IMR-90 (cell line): ENCODE results near the gene NUDT8. TPM values are rescaled to one million over a fixed set of nuclear protein-coding genes. Genes with fewer than 3 reads are reported as not detected.

Experiments used
- ATAC-seq: fragments of 200-7000 bp; cut with Tn5 transposase; 2 replicates; pipeline ENCODE4 v1.9.1; 2020; ENCODE audit warnings: low read depth, mild to moderate bottlenecking, moderate library complexity
- BruUV-seq: library from RNA; stranded (reverse); fragments of 400-500 nt; replicated peaks from 2 replicates; lab custom pipeline; 2021; lab: Mats Ljungman, UMichigan
- CTCF ChIA-PET: fragments of 300-600 bp; formaldehyde crosslinking; extraction: SDS; loops from one replicate; lab custom pipeline; 2021; ENCODE audit warnings: antibody characterized with exemption; lab: Yijun Ruan, JAX
- POLR2A ChIA-PET: fragments of 300-600 bp; sonication (Branson Sonifier 250); formaldehyde crosslinking; loops from one replicate; lab custom pipeline; 2022; ENCODE audit warnings: antibody characterized with exemption; ENCODE audit not compliant: unreplicated experiment; lab: Charles Lee
- DNase-seq: peaks from one replicate; pipeline ENCODE4 v3.0.0; 2013
- H2AFZ ChIP-seq: replicated peaks from 2 replicates; pipeline ENCODE3; 2013; ENCODE audit warnings: low read length, mild to moderate bottlenecking; ENCODE audit not compliant: poor library complexity
- H2AK5ac ChIP-seq: 2 replicates; pipeline ENCODE4 v1.6.1; 2013; ENCODE audit warnings: low read depth, low read length, inconsistent platforms
- H2AK9ac ChIP-seq: replicated peaks from 2 replicates; pipeline ENCODE3; 2013; ENCODE audit warnings: mild to moderate bottlenecking, low read depth, low read length, moderate library complexity; ENCODE audit not compliant: poor library complexity
- H2BK120ac ChIP-seq: 2 replicates; pipeline ENCODE4 v1.6.1; 2013; ENCODE audit warnings: low read depth, low read length, inconsistent platforms
- H2BK15ac ChIP-seq: 3 replicates; pipeline ENCODE4 v1.6.1; 2013; ENCODE audit warnings: low read depth, low read length, inconsistent platforms
- H2BK20ac ChIP-seq: 2 replicates; pipeline ENCODE4 v1.6.1; 2013; ENCODE audit warnings: low read depth, mild to moderate bottlenecking, inconsistent platforms, low read length, moderate library complexity
- H2BK5ac ChIP-seq: 2 replicates; pipeline ENCODE4 v1.6.1; 2013; ENCODE audit warnings: mild to moderate bottlenecking, low read depth, low read length, inconsistent platforms; ENCODE audit not compliant: poor library complexity, severe bottlenecking
- H3K14ac ChIP-seq: replicated peaks from 2 replicates; pipeline ENCODE4 v1.6.1; 2013; ENCODE audit warnings: low read depth, low read length, inconsistent platforms
- H3K18ac ChIP-seq: 2 replicates; pipeline ENCODE4 v1.6.1; 2013; ENCODE audit warnings: low read depth, low read length, control low read depth
- H3K23ac ChIP-seq: 2 replicates; pipeline ENCODE4 v1.6.1; 2013; ENCODE audit warnings: low read depth, low read length, inconsistent platforms
- H3K27ac ChIP-seq: 2 replicates; pipeline ENCODE4 v1.5.1; 2013; ENCODE audit warnings: mild to moderate bottlenecking, control low read depth, low read length; ENCODE audit not compliant: insufficient read depth
- H3K27me3 ChIP-seq: 2 replicates; pipeline ENCODE4 v1.6.1; 2013; ENCODE audit warnings: low read length; ENCODE audit not compliant: control insufficient read depth, insufficient read depth
- H3K36me3 ChIP-seq: 2 replicates; pipeline ENCODE4 v1.6.1; 2013; ENCODE audit warnings: low read length, mixed read lengths; ENCODE audit not compliant: control insufficient read depth, insufficient read depth
- H3K4ac ChIP-seq: 2 replicates; pipeline ENCODE4 v1.6.1; 2013; ENCODE audit warnings: low read depth, low read length, inconsistent platforms
- H3K4me1 ChIP-seq: 2 replicates; pipeline ENCODE4 v1.6.1; 2013; ENCODE audit warnings: low read length, mixed read lengths; ENCODE audit not compliant: control insufficient read depth, insufficient read depth
- H3K4me2 ChIP-seq: 2 replicates; pipeline ENCODE4 v1.6.1; 2013; ENCODE audit warnings: low read depth, mild to moderate bottlenecking, control low read depth, low read length, moderate library complexity
- H3K4me3 ChIP-seq: 2 replicates; pipeline ENCODE4 v1.5.1; 2013; ENCODE audit warnings: low read depth, mild to moderate bottlenecking, control low read depth, low read length, moderate library complexity; ENCODE audit not compliant: insufficient read depth
- H3K56ac ChIP-seq: 2 replicates; pipeline ENCODE4 v1.6.1; 2013; ENCODE audit warnings: low read length, inconsistent platforms; ENCODE audit not compliant: insufficient read depth; ENCODE audit errors: extremely low read depth
- H3K79me1 ChIP-seq, 2 experiments: 2 replicates each; pipeline ENCODE4 v1.6.1; 2013; ENCODE audit warnings: low read length in 2 of 2, inconsistent platforms in 1 of 2, low read depth in 1 of 2
- H3K9ac ChIP-seq: 2 replicates; pipeline ENCODE4 v1.6.1; 2013; ENCODE audit warnings: low read depth, low read length, control low read depth
- H3K9me1 ChIP-seq: 2 replicates; pipeline ENCODE4 v1.6.1; 2013; ENCODE audit warnings: low read length, inconsistent platforms; ENCODE audit not compliant: insufficient read depth
- H3K9me3 ChIP-seq: 2 replicates; pipeline ENCODE4 v1.6.1; 2013; ENCODE audit warnings: low read length; ENCODE audit not compliant: control insufficient read depth, insufficient read depth
- H4K20me1 ChIP-seq: 2 replicates; pipeline ENCODE4 v1.6.1; 2013; ENCODE audit warnings: low read length, inconsistent platforms; ENCODE audit not compliant: insufficient read depth
- H4K5ac ChIP-seq: 2 replicates; pipeline ENCODE4 v1.6.1; 2013; ENCODE audit warnings: mild to moderate bottlenecking, low read depth, low read length, control low read depth
- H4K8ac ChIP-seq, 2 experiments: 2 replicates each; pipeline ENCODE4 v1.6.1; 2013; ENCODE audit warnings: low read depth in 2 of 2, low read length in 2 of 2, control low read depth in 1 of 2, inconsistent platforms in 1 of 2
- H4K91ac ChIP-seq: 2 replicates; pipeline ENCODE4 v1.6.1; 2013; ENCODE audit warnings: low read depth, low read length, inconsistent platforms; ENCODE audit not compliant: insufficient read depth
- FOS ChIP-seq: fragments of 150-350 bp; IDR thresholded peaks from 2 replicates; pipeline ENCODE4 v1.6.1; 2016; ENCODE audit warnings: low read depth, low read length
- MAFK ChIP-seq: IDR thresholded peaks from 2 replicates; pipeline ENCODE4 v1.6.1; 2012; ENCODE audit warnings: low read depth, low read length, improper control_type of control experiment
- RCOR1 ChIP-seq: IDR thresholded peaks from 2 replicates; pipeline ENCODE4 v1.6.1; 2012; ENCODE audit warnings: mild to moderate bottlenecking, low read length, improper control_type of control experiment; ENCODE audit not compliant: insufficient replicate concordance
- SMC3 ChIP-seq: fragments of 150-350 bp; IDR thresholded peaks from 2 replicates; pipeline ENCODE4 v1.6.1; 2016; ENCODE audit warnings: low read depth, mild to moderate bottlenecking, antibody characterized with exemption, low read length, moderate library complexity
- WGBS, 2 experiments: methylation state at CpG; one replicate each; pipeline versions ENCODE4 v1.1.5 to v1.1.7; 2013; ENCODE audit warnings: missing lambda C conversion rate in 2 of 2; ENCODE audit not compliant: insufficient read length in 1 of 2; ENCODE audit errors: extremely low coverage in 2 of 2; 5-methylcytosine and 5-hydroxymethylcytosine counted together
- dilution Hi-C: fragments of 300-500 bp; cut with HindIII; formaldehyde crosslinking; loops from one replicate; pipeline ENCODE4 v1.14.3; 2018; ENCODE audit warnings: low sequenced_read_pairs; ENCODE audit not compliant: unreplicated experiment
- in situ Hi-C: fragments of 300-500 bp; cut with MboI; formaldehyde crosslinking; loops from 3 replicates; pipeline ENCODE4 v1.14.3; 2019; ENCODE audit warnings: low sequenced_read_pairs, inconsistent platforms, mixed read lengths
- intact Hi-C: fragments of 100-400 bp; cut with micrococcal nuclease; formaldehyde crosslinking; loops from 2 replicates; pipeline ENCODE4 v1.10.0; 2022
- polyA plus RNA-seq, 3 experiments: library from polyadenylated mRNA; depleted of rRNA; stranded (reverse); fragments of >200 nt; gene quantifications; 2 replicates each; pipeline ENCODE4 v1.2.3, GENCODE V29; 2012; ENCODE audit warnings: low replicate concordance in 1 of 3
- total RNA-seq: library from RNA; depleted of rRNA; stranded (reverse); fragments of >200 nt; gene quantifications from 2 replicates; pipeline ENCODE4 v1.2.3, GENCODE V29; 2012

NUDT8 gene
- total and polyA plus RNA-seq, 2 of the 4 experiments (the other 2 are of a cell fraction), result 1.4 to 2.5 TPM

DNA sequence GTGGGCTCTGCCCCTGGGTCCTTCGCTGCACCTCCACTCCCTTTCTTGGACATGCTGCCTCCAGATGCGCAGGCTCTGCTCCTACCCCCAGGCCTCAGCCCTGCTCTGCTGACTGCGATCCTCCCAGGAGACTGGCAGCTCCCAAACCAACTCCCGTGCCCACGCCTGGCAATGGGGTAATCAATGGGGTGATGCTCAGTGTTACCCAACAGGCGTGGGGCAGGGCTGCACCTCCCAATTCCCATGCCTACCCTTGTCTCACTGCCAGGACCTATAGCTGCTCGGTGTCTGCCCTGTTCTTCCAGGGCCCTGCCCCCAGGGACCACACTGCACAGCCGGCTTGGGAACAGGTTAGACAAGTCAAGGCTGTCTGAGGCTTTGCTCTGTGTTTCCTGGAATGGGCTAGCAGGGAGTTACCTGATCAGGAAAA is 44.7 kb upstream of the NUDT8 start, which contains the start of gene ALDH3B2:
Gene ALDH3B2 (minus strand): TSS at position 182 of the 430 bp plus-strand sequence. CDS start 7,688 bp downstream, outside the sequence.
- H3K18ac ChIP-seq, result no peak within 1 kb of the TSS
- H3K9me1 ChIP-seq, result no peaks in the 10 kb centered on the region
- ChIA-PET POLR2A (no interaction called here), CTCF (no interaction called here)
- H3K23ac ChIP-seq, result no peak within 1 kb of the TSS
- no peaks in the 10 kb centered on the region for H3K36me3 ChIP-seq
- H2BK20ac ChIP-seq, result no peak within 1 kb of the TSS
- no peak within 1 kb of the TSS for H3K27ac ChIP-seq
- H4K20me1 ChIP-seq, result no peaks in the 10 kb centered on the region
- TF ChIP-seq RCOR1 (no peak), MAFK (no peak), FOS (no peak), SMC3 (no peak)
- H3K56ac ChIP-seq, result no peak within 1 kb of the TSS
- no peak within 1 kb of the TSS for H4K91ac ChIP-seq
- DNase-seq (no peak), ATAC-seq (no peak)
- H2BK5ac ChIP-seq, result no peak within 1 kb of the TSS
- no TSS peak for BruUV-seq
- no peak within 1 kb of the TSS for H4K8ac ChIP-seq
- in situ Hi-C loops (no loop called here), intact Hi-C loops (no loop called here), dilution Hi-C loops (no loop called here)
- H3K79me1 ChIP-seq, result no peaks in the 10 kb centered on the region
- no peak within 1 kb of the TSS for H2BK15ac ChIP-seq
- WGBS, 2 experiments, result no CpG with 5 or more reads among the region's 8 CpGs
- no peak within 1 kb of the TSS for H3K4ac ChIP-seq
- no peak within 1 kb of the TSS for H3K4me2 ChIP-seq
- no peaks in the 10 kb centered on the region for H3K9me3 ChIP-seq
- no peak within 1 kb of the TSS for H4K5ac ChIP-seq
- no peak within 1 kb of the TSS for H3K9ac ChIP-seq
- no peak within 1 kb of the TSS for H2BK120ac ChIP-seq
- peaks cover 17% of the 10 kb centered on the region for H3K27me3 ChIP-seq
- no peak within 1 kb of the TSS for H2AFZ ChIP-seq
- no peaks in the 10 kb centered on the region for H3K4me1 ChIP-seq
- H2AK5ac ChIP-seq, result no peak within 1 kb of the TSS
- no peak within 1 kb of the TSS for H3K14ac ChIP-seq
- H2AK9ac ChIP-seq, result no peak within 1 kb of the TSS
- no peak within 1 kb of the TSS for H3K4me3 ChIP-seq
